Caco-2 (cell line): ENCODE data around the gene ASCL5. TPM values are rescaled to one million over a fixed set of nuclear protein-coding genes. Genes with fewer than 3 reads are reported as not detected.

Experiments used
- BruUV-seq: library from RNA; stranded (reverse); fragments of 400-500 nt; replicated peaks from 2 replicates; lab custom pipeline; 2021; lab: Mats Ljungman, UMichigan
- CTCF ChIA-PET: fragments of 300-600 bp; sonication (Branson Sonifier 250); formaldehyde crosslinking; loops from one replicate; lab custom pipeline; 2022; ENCODE audit warnings: antibody characterized with exemption; lab: Charles Lee
- POLR2A ChIA-PET: fragments of 300-600 bp; sonication (Branson Sonifier 250); formaldehyde crosslinking; loops from one replicate; lab custom pipeline; 2022; ENCODE audit warnings: antibody characterized with exemption; lab: Charles Lee
- DNase-seq, 2 experiments: peaks; one replicate each; pipeline versions ENCODE4 v3.0.0 to v3.0.0-alpha.2; 2020 to 2022
- H3K27me3 ChIP-seq: replicated peaks from 2 replicates; pipeline ENCODE4 v1.6.0; 2011; ENCODE audit warnings: low read length; ENCODE audit not compliant: control insufficient read depth, insufficient read depth
- H3K36me3 ChIP-seq: 2 replicates; pipeline ENCODE4 v1.5.1; 2011; ENCODE audit warnings: low read length; ENCODE audit not compliant: control insufficient read depth, insufficient read depth
- H3K4me1 ChIP-seq: fragments of 250-450 bp; sonication (Bioruptor Pico); 2 replicates; pipeline ENCODE4 v1.5.1; 2020; ENCODE audit warnings: mild to moderate bottlenecking
- H3K4me3 ChIP-seq: 2 replicates; pipeline ENCODE4 v1.5.1; 2011; ENCODE audit warnings: low read depth, mild to moderate bottlenecking, control low read depth, low read length
- H3K9me3 ChIP-seq: fragments of 250-450 bp; sonication (Bioruptor Pico); 2 replicates; pipeline ENCODE4 v1.5.1; 2020; ENCODE audit warnings: mild to moderate bottlenecking, moderate library complexity
- H3K27ac Mint-ChIP-seq: one replicate; pipeline ENCODE4 v1.8.0; 2022; ENCODE audit warnings: mixed read lengths; ENCODE audit not compliant: unreplicated experiment
- H3K27me3 Mint-ChIP-seq: one replicate; pipeline ENCODE4 v1.8.0; 2022; ENCODE audit warnings: mixed read lengths; ENCODE audit not compliant: insufficient read depth, unreplicated experiment
- H3K36me3 Mint-ChIP-seq: one replicate; pipeline ENCODE4 v1.8.0; 2022; ENCODE audit warnings: mild to moderate bottlenecking, mixed read lengths; ENCODE audit not compliant: insufficient read depth, unreplicated experiment
- H3K4me1 Mint-ChIP-seq: one replicate; pipeline ENCODE4 v1.8.0; 2022; ENCODE audit warnings: low read depth, mixed read lengths; ENCODE audit not compliant: unreplicated experiment
- H3K4me3 Mint-ChIP-seq: one replicate; pipeline ENCODE4 v1.8.0; 2022; ENCODE audit warnings: mild to moderate bottlenecking, moderate library complexity, mixed read lengths; ENCODE audit not compliant: unreplicated experiment
- H3K9me3 Mint-ChIP-seq: one replicate; pipeline ENCODE4 v1.8.0; 2022; ENCODE audit warnings: mixed read lengths; ENCODE audit not compliant: unreplicated experiment
- intact Hi-C: fragments of 100-400 bp; cut with micrococcal nuclease; formaldehyde crosslinking; loops from one replicate; pipeline ENCODE4 v1.10.0; 2022; ENCODE audit not compliant: unreplicated experiment
- total RNA-seq: library from RNA; stranded (reverse); gene quantifications from 2 replicates; pipeline ENCODE4 v1.2.3, GENCODE V29; 2022
- TF ChIP-seq, protein P1 (sequence below), 2 experiments: fragments of 200-600 bp in 1 of 2; IDR thresholded peaks; 1 replicate in 1 of 2; 2 replicates in 1 of 2; pipeline versions ENCODE4 v1.5.1 to v1.8.0; 2011 to 2022; ENCODE audit warnings: antibody characterized with exemption in 1 of 2, control low read depth in 1 of 2, inconsistent platforms in 1 of 2, low read depth in 1 of 2, low read length in 1 of 2, mild to moderate bottlenecking in 1 of 2, moderate library complexity in 1 of 2; ENCODE audit not compliant: insufficient read depth in 1 of 2, severe bottlenecking in 1 of 2, unreplicated experiment in 1 of 2

Gene ASCL5
- total RNA-seq, 1 experiment from 2014 or later = 0.48 TPM

DNA sequence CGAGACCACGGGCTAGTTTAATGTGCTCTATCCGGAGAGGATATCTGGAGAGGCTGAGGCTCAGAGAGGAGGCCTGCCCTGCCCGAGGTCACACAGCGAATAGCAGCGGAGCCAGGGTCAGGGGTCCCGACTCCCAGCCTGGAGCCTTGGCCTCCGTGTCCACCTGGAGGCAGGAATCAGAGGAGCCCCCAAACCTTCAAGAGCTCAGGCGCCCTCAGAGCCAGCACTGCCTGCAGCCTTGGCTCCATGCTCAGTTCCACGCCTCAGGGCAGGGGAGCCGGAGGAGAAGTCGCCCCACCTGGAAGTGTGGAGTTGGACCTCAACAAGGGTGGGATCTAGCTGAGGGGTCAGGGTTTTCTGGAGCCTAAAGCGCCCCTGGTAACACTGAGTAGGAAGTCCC is 2.0 kb upstream of the ASCL5 start:
- CTCF ChIA-PET = no interaction called here
- intact Hi-C loops = no loop called here
- peaks cover 5% of the 10 kb centered on the region for H3K36me3 Mint-ChIP-seq

DNA sequence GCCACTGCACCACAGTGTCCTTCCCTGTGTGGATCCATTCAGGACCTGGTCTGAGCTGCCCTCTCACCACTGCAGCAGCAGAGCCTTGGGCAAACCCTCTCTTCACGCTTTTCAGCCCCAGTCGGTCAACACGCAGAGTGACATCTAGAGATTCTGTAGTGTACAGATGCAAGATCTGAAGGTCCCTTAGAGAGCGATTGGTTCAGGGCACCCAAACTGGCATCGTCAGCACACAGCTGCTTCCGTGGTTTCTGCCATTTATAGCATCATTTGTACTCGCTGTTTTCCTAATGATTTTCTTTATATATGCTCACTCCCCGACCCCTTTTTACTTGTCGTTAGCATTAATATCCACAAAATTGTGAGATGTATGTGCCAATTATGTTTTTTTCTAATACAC is 1.5 kb upstream of the ASCL5 start:
- Mint-ChIP-seq H3K9me3 (no peaks in the 10 kb centered on the region), H3K27me3 (peaks cover 3% of the 10 kb centered on the region), H3K27ac (no peak overlapping the region), H3K4me3 (no peak overlapping the region), H3K36me3 (peaks cover 5% of the 10 kb centered on the region), H3K4me1 (no peaks in the 10 kb centered on the region)
- no peaks in the 10 kb centered on the region for H3K4me1 ChIP-seq
- ChIA-PET POLR2A (no interaction called here), CTCF (no interaction called here)
- no peaks in the 10 kb centered on the region for H3K9me3 ChIP-seq
- TF ChIP-seq, protein P1, sequence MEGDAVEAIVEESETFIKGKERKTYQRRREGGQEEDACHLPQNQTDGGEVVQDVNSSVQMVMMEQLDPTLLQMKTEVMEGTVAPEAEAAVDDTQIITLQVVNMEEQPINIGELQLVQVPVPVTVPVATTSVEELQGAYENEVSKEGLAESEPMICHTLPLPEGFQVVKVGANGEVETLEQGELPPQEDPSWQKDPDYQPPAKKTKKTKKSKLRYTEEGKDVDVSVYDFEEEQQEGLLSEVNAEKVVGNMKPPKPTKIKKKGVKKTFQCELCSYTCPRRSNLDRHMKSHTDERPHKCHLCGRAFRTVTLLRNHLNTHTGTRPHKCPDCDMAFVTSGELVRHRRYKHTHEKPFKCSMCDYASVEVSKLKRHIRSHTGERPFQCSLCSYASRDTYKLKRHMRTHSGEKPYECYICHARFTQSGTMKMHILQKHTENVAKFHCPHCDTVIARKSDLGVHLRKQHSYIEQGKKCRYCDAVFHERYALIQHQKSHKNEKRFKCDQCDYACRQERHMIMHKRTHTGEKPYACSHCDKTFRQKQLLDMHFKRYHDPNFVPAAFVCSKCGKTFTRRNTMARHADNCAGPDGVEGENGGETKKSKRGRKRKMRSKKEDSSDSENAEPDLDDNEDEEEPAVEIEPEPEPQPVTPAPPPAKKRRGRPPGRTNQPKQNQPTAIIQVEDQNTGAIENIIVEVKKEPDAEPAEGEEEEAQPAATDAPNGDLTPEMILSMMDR (IDR thresholded peaks at IDR 0.05; ENCODE audit: insufficient read depth in 1 of 2, low read depth in 1 of 2, low read length in 1 of 2, severe bottlenecking in 1 of 2, unreplicated experiment in 1 of 2) = no peak
- no peaks in the 10 kb centered on the region for H3K36me3 ChIP-seq
- H3K27me3 ChIP-seq = no peaks in the 10 kb centered on the region
- intact Hi-C loops = no loop called here
- H3K4me3 ChIP-seq = no peak overlapping the region
- DNase-seq = no peak
- BruUV-seq = no TSS peak

More for the DNA sequence above, 2.0 kb upstream of the ASCL5 start:
- Histone ChIP-seq H3K4me1 (no peaks in the 10 kb centered on the region), H3K36me3 (no peaks in the 10 kb centered on the region), H3K27me3 (no peaks in the 10 kb centered on the region), H3K9me3 (no peaks in the 10 kb centered on the region), H3K4me3 (no peak overlapping the region)
- no peaks in the 10 kb centered on the region for H3K4me1 Mint-ChIP-seq
- peaks cover 3% of the 10 kb centered on the region for H3K27me3 Mint-ChIP-seq
- POLR2A ChIA-PET = no interaction called here
- TF ChIP-seq, protein P1 (IDR thresholded peaks at IDR 0.05; ENCODE audit: insufficient read depth in 1 of 2, low read depth in 1 of 2, low read length in 1 of 2, severe bottlenecking in 1 of 2, unreplicated experiment in 1 of 2) = no peak
- DNase-seq = no peak
- no peak overlapping the region for H3K27ac Mint-ChIP-seq
- no peak overlapping the region for H3K4me3 Mint-ChIP-seq
- no peaks in the 10 kb centered on the region for H3K9me3 Mint-ChIP-seq
- BruUV-seq = no TSS peak

DNA sequence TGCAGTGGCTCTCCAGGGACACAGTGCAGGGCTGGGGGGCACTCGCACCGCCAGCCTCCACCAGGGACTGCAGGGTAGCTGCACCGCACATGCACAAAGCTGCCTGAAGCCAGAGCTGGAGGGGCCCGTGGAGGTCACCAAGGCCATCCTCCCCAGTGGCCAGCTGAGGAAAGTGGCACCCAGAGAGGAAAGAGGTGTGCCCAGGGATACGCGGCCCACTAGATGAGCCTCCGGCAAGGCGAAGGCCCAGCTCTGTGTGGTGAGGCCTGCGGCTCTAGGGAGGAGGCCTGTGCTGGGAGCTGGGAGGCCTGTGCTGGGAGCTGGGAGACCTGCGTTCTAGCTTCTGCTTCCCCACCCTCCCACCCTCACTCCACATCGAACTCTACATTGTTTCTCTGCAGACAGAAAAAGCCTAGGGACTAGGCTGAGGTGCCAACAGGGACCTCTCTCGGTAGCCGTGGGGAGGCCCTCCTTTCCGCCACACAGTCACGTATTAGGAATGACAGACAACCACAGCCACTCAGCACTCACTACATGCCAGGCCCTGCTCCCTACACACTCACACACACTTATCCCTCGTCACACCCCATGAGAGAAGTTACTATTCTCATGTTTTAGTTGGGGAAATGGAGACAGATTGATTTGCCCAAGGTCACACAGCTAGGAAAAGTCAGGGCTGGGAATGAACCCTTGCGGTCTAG is 921 bp upstream of the ASCL5 start:
- DNase-seq = no peak
- Mint-ChIP-seq H3K4me3 (no peak overlapping the region), H3K36me3 (peaks cover 5% of the 10 kb centered on the region), H3K4me1 (no peaks in the 10 kb centered on the region), H3K27ac (no peak overlapping the region), H3K9me3 (no peaks in the 10 kb centered on the region), H3K27me3 (peaks cover 3% of the 10 kb centered on the region)
- intact Hi-C loops = no loop called here
- Histone ChIP-seq H3K9me3 (no peaks in the 10 kb centered on the region), H3K36me3 (no peaks in the 10 kb centered on the region), H3K27me3 (no peaks in the 10 kb centered on the region), H3K4me3 (no peak overlapping the region), H3K4me1 (no peaks in the 10 kb centered on the region)
- TF ChIP-seq, protein P1 (IDR thresholded peaks at IDR 0.05; ENCODE audit: insufficient read depth in 1 of 2, low read depth in 1 of 2, low read length in 1 of 2, severe bottlenecking in 1 of 2, unreplicated experiment in 1 of 2) = no peak
- ChIA-PET POLR2A (no interaction called here), CTCF (no interaction called here)
- BruUV-seq = no TSS peak
